Muscle layer of colon (tissue), 2 donors: ENCODE data around the gene ASIP.
"Not testable (repeated sequence)": the region's sequence is repeated elsewhere in the genome, so short reads cannot be mapped to it uniquely, and the experiment has no call there.

Experiments used
- H3K27ac ChIP-seq: one replicate; pipeline ENCODE4 v1.7.0; 2013; ENCODE audit warnings: low read depth, mild to moderate bottlenecking, low read length, moderate library complexity
- H3K27me3 ChIP-seq, 2 donors: one replicate each; pipeline ENCODE4 v1.7.0; 2013; ENCODE audit warnings: low read length in 2 of 2, mild to moderate bottlenecking in 2 of 2; ENCODE audit not compliant: insufficient read depth in 2 of 2, control insufficient read depth in 1 of 2
- H3K36me3 ChIP-seq: one replicate; pipeline ENCODE4 v1.7.0; 2013; ENCODE audit warnings: mild to moderate bottlenecking, low read length; ENCODE audit not compliant: insufficient read depth
- H3K4me1 ChIP-seq: one replicate; pipeline ENCODE4 v1.7.0; 2013; ENCODE audit warnings: mild to moderate bottlenecking, low read length; ENCODE audit not compliant: insufficient read depth
- H3K4me3 ChIP-seq, 2 donors: one replicate each; pipeline ENCODE4 v1.7.0; 2013; ENCODE audit warnings: low read length in 2 of 2, low read depth in 1 of 2, mild to moderate bottlenecking in 1 of 2, moderate library complexity in 1 of 2
- H3K9ac ChIP-seq: one replicate; pipeline ENCODE4 v1.7.0; 2013; ENCODE audit warnings: low read length
- H3K9me3 ChIP-seq: one replicate; pipeline ENCODE4 v1.7.0; 2013; ENCODE audit warnings: mild to moderate bottlenecking, low read length
- donor health status: abdominal sarcoma.
- donor health status: Adenocarcinoma of cecum.

The ASIP gene

DNA sequence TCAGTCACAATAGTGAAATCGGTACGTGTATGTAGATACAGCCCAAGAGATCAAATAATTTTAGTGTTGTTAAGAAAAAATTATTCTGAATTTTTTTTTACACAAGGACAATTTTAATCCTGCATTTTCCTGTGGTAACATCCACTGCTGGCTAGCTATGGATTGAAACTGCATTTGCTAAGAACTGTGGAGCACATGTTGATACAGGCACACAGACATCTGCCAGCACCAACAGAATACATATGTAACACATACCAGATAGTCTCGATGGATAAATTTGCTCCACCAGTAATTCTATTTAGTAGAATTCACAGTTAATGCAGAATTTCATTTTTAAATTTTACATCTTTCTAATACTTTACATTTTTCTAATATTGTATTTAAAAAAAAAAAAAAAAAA, 2.2 kb downstream of the ASIP start:
- no peak overlapping the region for H3K27ac ChIP-seq
- no peaks in the 10 kb centered on the region for H3K27me3 ChIP-seq
- no peaks in the 10 kb centered on the region for H3K9me3 ChIP-seq
- no peaks in the 10 kb centered on the region for H3K36me3 ChIP-seq
- H3K4me1 ChIP-seq: no peaks in the 10 kb centered on the region
- no peak overlapping the region for H3K9ac ChIP-seq
- H3K4me3 ChIP-seq: no peak overlapping the region

DNA sequence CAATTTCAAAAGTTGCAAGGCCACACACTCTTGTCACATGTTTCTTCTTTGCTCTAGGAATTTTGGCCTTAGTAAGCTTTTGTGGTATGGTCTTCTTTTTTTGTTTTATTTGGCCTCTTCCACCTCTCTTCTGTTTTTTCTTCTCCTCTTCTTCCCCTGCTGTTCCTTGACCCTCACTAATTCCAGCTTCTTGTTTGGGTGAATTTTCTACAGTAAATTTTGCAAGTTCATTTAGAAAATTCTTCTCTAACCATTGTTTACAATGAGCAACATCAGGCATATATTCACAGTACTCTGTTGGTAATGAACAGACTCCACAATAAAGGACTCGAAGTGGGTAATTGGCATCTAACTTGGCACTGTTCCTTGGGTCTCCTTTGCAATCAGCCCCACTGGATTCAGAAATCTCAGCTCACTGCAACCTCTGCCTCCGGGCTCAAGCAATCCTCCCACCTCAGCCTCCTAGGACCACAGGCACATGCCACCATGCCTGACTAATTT, 5.0 kb downstream of the ASIP start:
- no peaks in the 10 kb centered on the region for H3K4me1 ChIP-seq
- H3K4me3 ChIP-seq: no peak overlapping the region
- H3K27ac ChIP-seq: no peak overlapping the region
- H3K9me3 ChIP-seq: no peaks in the 10 kb centered on the region
- H3K9ac ChIP-seq: no peak overlapping the region
- H3K27me3 ChIP-seq: no peaks in the 10 kb centered on the region
- no peaks in the 10 kb centered on the region for H3K36me3 ChIP-seq

DNA sequence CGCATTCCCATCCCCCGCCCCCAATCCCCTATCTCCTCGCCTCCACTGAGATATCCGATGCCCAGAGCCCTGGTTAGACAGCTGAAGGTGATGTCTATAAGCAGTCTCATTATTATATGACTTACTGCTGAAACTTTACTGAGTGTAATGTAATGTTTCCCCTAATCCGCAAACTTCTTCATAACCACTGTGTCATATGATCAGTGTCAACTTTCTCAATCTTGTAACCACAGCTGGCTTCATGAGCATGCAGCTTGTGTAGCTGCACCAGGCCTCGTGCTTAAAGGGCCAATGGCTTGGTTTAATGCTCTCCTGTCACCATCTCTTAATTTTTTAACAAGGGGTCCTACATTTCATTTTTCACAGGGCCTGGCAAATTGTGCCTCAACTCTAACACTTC, 8.1 kb downstream of the ASIP start:
- H3K27ac ChIP-seq: no peak overlapping the region
- no peaks in the 10 kb centered on the region for H3K9me3 ChIP-seq
- H3K27me3 ChIP-seq: no peaks in the 10 kb centered on the region
- no peaks in the 10 kb centered on the region for H3K36me3 ChIP-seq
- H3K9ac ChIP-seq: no peak overlapping the region
- no peak overlapping the region for H3K4me3 ChIP-seq
- no peaks in the 10 kb centered on the region for H3K4me1 ChIP-seq

DNA sequence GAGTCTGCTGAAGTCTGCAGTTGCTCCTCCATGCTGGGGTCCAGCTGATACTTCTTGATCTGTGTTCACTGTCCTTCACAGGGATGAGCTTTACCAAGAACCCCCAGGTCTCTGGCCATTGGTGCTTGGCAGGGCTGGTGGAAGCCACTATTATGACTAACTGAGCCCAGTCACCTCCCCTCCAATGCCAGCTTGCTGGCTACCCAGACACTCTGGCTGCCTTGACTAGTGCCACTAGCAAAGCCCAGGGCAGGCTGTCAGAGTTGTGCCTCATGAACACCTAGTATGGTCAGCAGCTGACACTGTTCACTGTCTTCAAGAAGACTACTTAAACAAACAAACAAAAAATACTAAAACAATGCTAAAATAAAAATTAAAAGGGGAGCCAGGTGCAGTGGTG, 8.8 kb downstream of the ASIP start:
- Histone ChIP-seq H3K4me3 (no peak overlapping the region), H3K9ac (no peak overlapping the region), H3K4me1 (no peaks in the 10 kb centered on the region), H3K27ac (no peak overlapping the region), H3K27me3 (no peaks in the 10 kb centered on the region), H3K36me3 (no peaks in the 10 kb centered on the region), H3K9me3 (no peaks in the 10 kb centered on the region)

DNA sequence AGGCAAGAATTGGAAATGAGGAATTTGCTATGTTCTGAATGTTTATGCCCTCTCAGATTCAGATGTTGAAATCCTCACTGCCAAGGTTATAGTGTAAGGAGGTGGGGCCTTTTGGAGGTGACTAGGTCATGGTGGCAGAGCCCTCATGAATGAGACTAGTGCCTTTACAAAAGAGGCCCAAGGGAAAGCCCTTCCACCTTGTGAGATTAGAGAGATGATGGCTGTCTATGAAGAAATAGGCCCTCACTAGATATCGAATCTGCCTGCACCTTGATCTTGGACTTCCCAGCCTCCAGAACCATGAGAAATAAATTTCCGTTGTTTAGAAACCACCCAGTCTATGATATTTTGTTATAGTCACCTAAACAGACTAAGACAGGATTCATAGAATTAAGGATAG, 10.4 kb downstream of the ASIP start:
- Histone ChIP-seq H3K9ac (no peak overlapping the region), H3K27me3 (no peaks in the 10 kb centered on the region), H3K9me3 (no peaks in the 10 kb centered on the region), H3K4me1 (no peaks in the 10 kb centered on the region), H3K27ac (no peak overlapping the region), H3K36me3 (no peaks in the 10 kb centered on the region), H3K4me3 (no peak overlapping the region)

DNA sequence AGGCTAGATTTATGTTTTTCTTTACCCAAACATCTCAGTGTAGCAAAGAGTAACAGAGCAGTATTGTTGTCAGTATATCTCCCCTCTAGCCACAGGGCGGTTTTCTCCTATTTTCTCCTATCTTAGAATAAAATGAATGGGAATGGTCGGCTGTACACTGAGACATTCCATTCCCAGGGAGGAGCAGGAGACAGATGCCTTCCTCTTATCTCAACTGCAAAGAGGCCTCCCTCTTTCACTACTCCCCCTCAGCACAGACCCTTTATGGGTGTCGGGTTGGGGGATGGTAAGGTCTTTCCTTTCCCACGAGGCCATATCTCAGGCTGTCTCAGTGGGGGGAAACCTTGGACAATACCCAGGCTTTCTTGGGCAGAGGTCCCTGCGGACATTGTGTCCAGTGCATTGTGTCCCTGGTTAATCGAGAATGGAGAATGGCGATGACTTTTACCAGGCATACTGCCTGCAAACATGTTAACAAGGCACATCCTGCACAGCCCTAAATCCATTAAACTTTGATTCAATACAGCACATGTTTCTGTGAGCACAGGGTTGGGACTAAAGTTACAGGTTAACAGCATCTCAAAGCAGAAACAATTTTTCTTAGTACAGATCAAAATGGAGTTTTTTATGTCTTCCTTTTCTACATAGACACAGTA, 11.3 kb downstream of the ASIP start:
- H3K27ac ChIP-seq, H3K4me3 ChIP-seq, H3K4me1 ChIP-seq, H3K27me3 ChIP-seq, H3K9ac ChIP-seq, H3K9me3 ChIP-seq, H3K36me3 ChIP-seq: not testable (repeated sequence)

DNA sequence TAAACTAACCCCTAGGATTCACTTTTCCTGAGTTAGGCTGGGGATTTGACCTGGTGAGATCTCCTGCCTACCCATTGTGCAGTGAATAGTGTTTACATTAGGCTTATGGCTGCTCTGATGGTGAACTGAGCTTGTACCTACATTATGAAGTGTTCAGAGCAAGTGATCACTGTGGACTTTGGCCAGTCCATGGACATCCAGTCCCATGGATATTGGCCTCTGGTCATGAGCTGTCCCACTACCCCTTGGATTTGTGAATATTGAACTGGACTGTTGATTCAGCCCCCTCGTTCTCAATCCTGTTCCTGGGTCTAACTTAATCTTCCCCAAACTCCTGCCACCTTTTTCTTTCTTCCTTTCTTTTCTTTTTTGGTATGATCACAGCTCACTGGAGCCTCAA, 13.8 kb downstream of the ASIP start:
- H3K27ac ChIP-seq: no peak overlapping the region
- H3K27me3 ChIP-seq: no peaks in the 10 kb centered on the region
- H3K4me1 ChIP-seq: no peaks in the 10 kb centered on the region
- no peak overlapping the region for H3K9ac ChIP-seq
- no peaks in the 10 kb centered on the region for H3K36me3 ChIP-seq
- no peaks in the 10 kb centered on the region for H3K9me3 ChIP-seq
- no peak overlapping the region for H3K4me3 ChIP-seq

DNA sequence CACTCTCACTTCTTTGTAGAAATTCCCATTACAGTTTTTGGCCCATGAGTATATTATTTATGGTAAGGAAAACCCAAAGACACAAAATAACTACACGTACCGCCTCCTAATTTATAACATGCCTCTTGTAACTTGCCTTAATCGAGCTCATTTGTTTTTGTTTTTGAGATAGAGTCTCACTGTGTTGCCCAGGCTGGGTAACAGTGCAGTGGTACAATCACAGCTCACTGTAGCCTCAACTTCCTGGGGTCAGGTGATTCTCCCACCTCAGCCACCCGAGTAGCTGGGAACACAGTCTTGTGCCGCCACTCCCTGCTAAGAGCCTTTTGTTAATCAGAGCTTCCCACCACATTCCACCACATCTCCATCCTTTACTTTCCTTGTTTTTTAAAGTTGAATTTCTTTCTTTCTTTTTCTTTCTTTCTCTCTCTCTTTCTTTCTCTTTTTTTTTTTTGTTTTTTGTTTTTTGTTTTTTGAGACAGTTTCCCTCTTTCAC, 15.5 kb downstream of the ASIP start:
- Histone ChIP-seq H3K27me3 (no peaks in the 10 kb centered on the region), H3K9me3 (no peaks in the 10 kb centered on the region)

DNA sequence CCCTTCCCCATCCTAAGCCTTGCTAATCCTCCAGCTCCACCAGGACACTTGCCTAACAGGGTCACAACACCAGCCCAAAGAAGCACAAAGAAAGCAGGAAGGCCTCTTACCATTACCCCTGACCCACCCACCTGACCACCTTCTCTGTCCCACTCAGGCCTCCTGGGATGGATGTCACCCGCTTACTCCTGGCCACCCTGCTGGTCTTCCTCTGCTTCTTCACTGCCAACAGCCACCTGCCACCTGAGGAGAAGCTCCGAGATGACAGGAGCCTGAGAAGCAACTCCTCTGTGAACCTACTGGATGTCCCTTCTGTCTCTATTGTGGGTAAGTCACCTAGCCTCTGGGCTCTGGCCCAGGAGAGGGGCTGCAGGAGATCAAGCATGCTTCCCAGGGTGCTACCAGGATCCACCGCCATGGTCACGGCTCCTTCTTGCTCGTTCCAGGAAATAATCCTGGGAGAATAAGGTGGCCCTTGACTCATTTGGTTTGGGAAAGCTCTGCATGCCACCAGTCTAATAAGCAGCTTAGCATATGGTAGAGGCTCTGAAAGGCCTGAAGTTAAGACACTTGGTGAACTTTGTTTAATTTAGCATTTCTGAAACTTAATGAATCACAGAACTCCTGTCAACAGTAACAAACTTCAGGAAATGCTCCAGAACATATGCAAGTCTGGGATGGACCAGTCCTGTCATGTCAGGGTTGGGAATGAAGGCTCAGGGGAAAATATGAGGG, 19.2 kb downstream of the ASIP start:
- Histone ChIP-seq H3K9ac (no peak overlapping the region), H3K9me3 (no peaks in the 10 kb centered on the region), H3K36me3 (no peaks in the 10 kb centered on the region), H3K27ac (no peak overlapping the region), H3K4me3 (no peak overlapping the region), H3K27me3 (no peaks in the 10 kb centered on the region), H3K4me1 (peaks cover 6% of the 10 kb centered on the region)

More for the DNA sequence above, 15.5 kb downstream of the ASIP start:
- Histone ChIP-seq H3K36me3 (no peaks in the 10 kb centered on the region), H3K9ac (no peak overlapping the region), H3K4me3 (no peak overlapping the region), H3K27ac (no peak overlapping the region), H3K4me1 (no peaks in the 10 kb centered on the region)

DNA sequence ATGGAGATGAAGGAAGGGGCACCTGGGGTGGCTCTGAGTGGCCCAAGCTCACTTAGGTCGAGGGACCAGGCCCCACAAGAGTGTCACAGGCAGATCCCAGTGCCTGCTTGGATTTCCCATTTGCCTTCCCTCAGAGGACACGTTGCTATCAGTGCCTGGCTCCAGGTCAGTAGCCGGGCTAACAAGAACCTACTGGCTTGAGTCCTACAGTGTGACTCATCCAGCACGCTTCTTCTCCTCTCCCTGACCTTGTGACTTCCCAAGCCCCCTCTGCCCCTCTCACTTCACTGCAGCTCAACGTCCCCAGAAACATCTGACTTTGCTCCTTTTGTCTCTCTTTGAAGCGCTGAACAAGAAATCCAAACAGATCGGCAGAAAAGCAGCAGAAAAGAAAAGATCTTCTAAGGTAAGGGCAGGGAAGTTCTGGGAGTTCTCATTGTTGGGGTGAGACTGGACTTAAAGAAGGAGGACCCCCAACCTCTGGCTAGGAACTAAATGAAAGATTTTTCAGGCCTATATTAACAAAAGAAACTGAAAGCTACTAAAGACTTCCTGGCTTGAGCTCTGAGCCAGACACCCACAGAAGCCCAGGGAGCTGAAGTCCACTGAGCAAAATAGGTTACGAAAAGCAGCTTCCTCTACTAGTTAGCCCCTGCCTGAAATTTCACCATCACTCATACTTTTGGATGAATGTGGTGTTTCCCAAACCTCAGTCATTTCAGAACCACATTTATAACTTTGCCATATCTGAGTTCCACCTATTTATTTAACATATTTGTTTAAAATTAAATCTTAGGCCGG, 21.5 kb downstream of the ASIP start:
- no peaks in the 10 kb centered on the region for H3K9me3 ChIP-seq
- H3K27ac ChIP-seq: no peak overlapping the region
- no peak overlapping the region for H3K9ac ChIP-seq
- peaks cover 6% of the 10 kb centered on the region for H3K4me1 ChIP-seq
- no peaks in the 10 kb centered on the region for H3K27me3 ChIP-seq
- no peaks in the 10 kb centered on the region for H3K36me3 ChIP-seq
- H3K4me3 ChIP-seq: no peak overlapping the region

DNA sequence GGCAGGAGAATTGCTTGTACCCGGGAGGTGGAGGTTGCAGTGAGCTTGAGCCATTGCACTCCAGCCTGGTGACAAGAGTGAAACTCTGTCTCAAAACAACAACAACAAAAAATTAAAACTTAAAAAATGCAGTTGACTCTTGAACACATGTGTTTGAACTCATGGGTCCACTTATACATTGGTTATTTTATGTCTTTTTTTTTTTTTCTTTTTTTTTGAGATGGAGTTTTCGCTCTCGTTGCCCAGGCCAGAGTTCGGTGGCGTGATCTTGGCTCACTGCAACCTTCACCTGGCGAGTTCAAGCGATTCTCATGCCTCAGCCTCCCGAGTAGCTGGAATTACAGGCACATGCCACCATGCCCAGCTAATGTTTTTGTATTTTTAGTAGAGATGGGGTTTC, 22.2 kb downstream of the ASIP start:
- not testable (repeated sequence) for H3K36me3 ChIP-seq, H3K27me3 ChIP-seq, H3K9me3 ChIP-seq, H3K9ac ChIP-seq, H3K4me3 ChIP-seq, H3K4me1 ChIP-seq, H3K27ac ChIP-seq
